IMR-90 (cell line): Measurements from ENCODE around the gene LGALS16. TPM values are rescaled to one million over a fixed set of nuclear protein-coding genes. Genes with fewer than 3 reads are reported as not detected.
"Not testable (repeated sequence)": the region's sequence is repeated elsewhere in the genome, so short reads cannot be mapped to it uniquely, and the experiment has no call there.

Experiments used
- ATAC-seq: fragments of 200-7000 bp; cut with Tn5 transposase; 2 replicates; pipeline ENCODE4 v1.9.1; 2020; ENCODE audit warnings: low read depth, mild to moderate bottlenecking, moderate library complexity
- BruUV-seq: library from RNA; stranded (reverse); fragments of 400-500 nt; replicated peaks from 2 replicates; lab custom pipeline; 2021; lab: Mats Ljungman, UMichigan
- CTCF ChIA-PET: fragments of 300-600 bp; formaldehyde crosslinking; extraction: SDS; loops from one replicate; lab custom pipeline; 2021; ENCODE audit warnings: antibody characterized with exemption; lab: Yijun Ruan, JAX
- POLR2A ChIA-PET: fragments of 300-600 bp; sonication (Branson Sonifier 250); formaldehyde crosslinking; loops from one replicate; lab custom pipeline; 2022; ENCODE audit warnings: antibody characterized with exemption; ENCODE audit not compliant: unreplicated experiment; lab: Charles Lee
- DNase-seq: peaks from one replicate; pipeline ENCODE4 v3.0.0; 2013
- H2AFZ ChIP-seq: replicated peaks from 2 replicates; pipeline ENCODE3; 2013; ENCODE audit warnings: low read length, mild to moderate bottlenecking; ENCODE audit not compliant: poor library complexity
- H2AK5ac ChIP-seq: 2 replicates; pipeline ENCODE4 v1.6.1; 2013; ENCODE audit warnings: low read depth, low read length, inconsistent platforms
- H2AK9ac ChIP-seq: replicated peaks from 2 replicates; pipeline ENCODE3; 2013; ENCODE audit warnings: mild to moderate bottlenecking, low read depth, low read length, moderate library complexity; ENCODE audit not compliant: poor library complexity
- H2BK120ac ChIP-seq: 2 replicates; pipeline ENCODE4 v1.6.1; 2013; ENCODE audit warnings: low read depth, low read length, inconsistent platforms
- H2BK15ac ChIP-seq: 3 replicates; pipeline ENCODE4 v1.6.1; 2013; ENCODE audit warnings: low read depth, low read length, inconsistent platforms
- H2BK20ac ChIP-seq: 2 replicates; pipeline ENCODE4 v1.6.1; 2013; ENCODE audit warnings: low read depth, mild to moderate bottlenecking, inconsistent platforms, low read length, moderate library complexity
- H2BK5ac ChIP-seq: 2 replicates; pipeline ENCODE4 v1.6.1; 2013; ENCODE audit warnings: mild to moderate bottlenecking, low read depth, low read length, inconsistent platforms; ENCODE audit not compliant: poor library complexity, severe bottlenecking
- H3K14ac ChIP-seq: replicated peaks from 2 replicates; pipeline ENCODE4 v1.6.1; 2013; ENCODE audit warnings: low read depth, low read length, inconsistent platforms
- H3K18ac ChIP-seq: 2 replicates; pipeline ENCODE4 v1.6.1; 2013; ENCODE audit warnings: low read depth, low read length, control low read depth
- H3K23ac ChIP-seq: 2 replicates; pipeline ENCODE4 v1.6.1; 2013; ENCODE audit warnings: low read depth, low read length, inconsistent platforms
- H3K27ac ChIP-seq: 2 replicates; pipeline ENCODE4 v1.5.1; 2013; ENCODE audit warnings: mild to moderate bottlenecking, control low read depth, low read length; ENCODE audit not compliant: insufficient read depth
- H3K27me3 ChIP-seq: 2 replicates; pipeline ENCODE4 v1.6.1; 2013; ENCODE audit warnings: low read length; ENCODE audit not compliant: control insufficient read depth, insufficient read depth
- H3K36me3 ChIP-seq: 2 replicates; pipeline ENCODE4 v1.6.1; 2013; ENCODE audit warnings: low read length, mixed read lengths; ENCODE audit not compliant: control insufficient read depth, insufficient read depth
- H3K4ac ChIP-seq: 2 replicates; pipeline ENCODE4 v1.6.1; 2013; ENCODE audit warnings: low read depth, low read length, inconsistent platforms
- H3K4me1 ChIP-seq: 2 replicates; pipeline ENCODE4 v1.6.1; 2013; ENCODE audit warnings: low read length, mixed read lengths; ENCODE audit not compliant: control insufficient read depth, insufficient read depth
- H3K4me2 ChIP-seq: 2 replicates; pipeline ENCODE4 v1.6.1; 2013; ENCODE audit warnings: low read depth, mild to moderate bottlenecking, control low read depth, low read length, moderate library complexity
- H3K4me3 ChIP-seq: 2 replicates; pipeline ENCODE4 v1.5.1; 2013; ENCODE audit warnings: low read depth, mild to moderate bottlenecking, control low read depth, low read length, moderate library complexity; ENCODE audit not compliant: insufficient read depth
- H3K56ac ChIP-seq: 2 replicates; pipeline ENCODE4 v1.6.1; 2013; ENCODE audit warnings: low read length, inconsistent platforms; ENCODE audit not compliant: insufficient read depth; ENCODE audit errors: extremely low read depth
- H3K79me1 ChIP-seq, 2 experiments: 2 replicates each; pipeline ENCODE4 v1.6.1; 2013; ENCODE audit warnings: low read length in 2 of 2, inconsistent platforms in 1 of 2, low read depth in 1 of 2
- H3K9ac ChIP-seq: 2 replicates; pipeline ENCODE4 v1.6.1; 2013; ENCODE audit warnings: low read depth, low read length, control low read depth
- H3K9me1 ChIP-seq: 2 replicates; pipeline ENCODE4 v1.6.1; 2013; ENCODE audit warnings: low read length, inconsistent platforms; ENCODE audit not compliant: insufficient read depth
- H3K9me3 ChIP-seq: 2 replicates; pipeline ENCODE4 v1.6.1; 2013; ENCODE audit warnings: low read length; ENCODE audit not compliant: control insufficient read depth, insufficient read depth
- H4K20me1 ChIP-seq: 2 replicates; pipeline ENCODE4 v1.6.1; 2013; ENCODE audit warnings: low read length, inconsistent platforms; ENCODE audit not compliant: insufficient read depth
- H4K5ac ChIP-seq: 2 replicates; pipeline ENCODE4 v1.6.1; 2013; ENCODE audit warnings: mild to moderate bottlenecking, low read depth, low read length, control low read depth
- H4K8ac ChIP-seq, 2 experiments: 2 replicates each; pipeline ENCODE4 v1.6.1; 2013; ENCODE audit warnings: low read depth in 2 of 2, low read length in 2 of 2, control low read depth in 1 of 2, inconsistent platforms in 1 of 2
- H4K91ac ChIP-seq: 2 replicates; pipeline ENCODE4 v1.6.1; 2013; ENCODE audit warnings: low read depth, low read length, inconsistent platforms; ENCODE audit not compliant: insufficient read depth
- ELK1 ChIP-seq: fragments of 150-350 bp; IDR thresholded peaks from 2 replicates; pipeline ENCODE4 v1.6.1; 2016; ENCODE audit warnings: low read depth, mild to moderate bottlenecking, low read length, moderate library complexity, borderline replicate concordance
- FOS ChIP-seq: fragments of 150-350 bp; IDR thresholded peaks from 2 replicates; pipeline ENCODE4 v1.6.1; 2016; ENCODE audit warnings: low read depth, low read length
- MXI1 ChIP-seq: IDR thresholded peaks from 2 replicates; pipeline ENCODE4 v1.6.1; 2012; ENCODE audit warnings: low read depth, mild to moderate bottlenecking, low read length, moderate library complexity, borderline replicate concordance
- NFE2L2 ChIP-seq: fragments of 150-350 bp; IDR thresholded peaks from 2 replicates; pipeline ENCODE4 v1.6.1; 2016; ENCODE audit warnings: low read depth, mild to moderate bottlenecking, low read length
- WGBS, 2 experiments: methylation state at CpG; one replicate each; pipeline versions ENCODE4 v1.1.5 to v1.1.7; 2013; ENCODE audit warnings: missing lambda C conversion rate in 2 of 2; ENCODE audit not compliant: insufficient read length in 1 of 2; ENCODE audit errors: extremely low coverage in 2 of 2; 5-methylcytosine and 5-hydroxymethylcytosine counted together
- dilution Hi-C: fragments of 300-500 bp; cut with HindIII; formaldehyde crosslinking; loops from one replicate; pipeline ENCODE4 v1.14.3; 2018; ENCODE audit warnings: low sequenced_read_pairs; ENCODE audit not compliant: unreplicated experiment
- in situ Hi-C: fragments of 300-500 bp; cut with MboI; formaldehyde crosslinking; loops from 3 replicates; pipeline ENCODE4 v1.14.3; 2019; ENCODE audit warnings: low sequenced_read_pairs, inconsistent platforms, mixed read lengths
- intact Hi-C: fragments of 100-400 bp; cut with micrococcal nuclease; formaldehyde crosslinking; loops from 2 replicates; pipeline ENCODE4 v1.10.0; 2022
- polyA plus RNA-seq, 3 experiments: library from polyadenylated mRNA; depleted of rRNA; stranded (reverse); fragments of >200 nt; gene quantifications; 2 replicates each; pipeline ENCODE4 v1.2.3, GENCODE V29; 2012; ENCODE audit warnings: low replicate concordance in 1 of 3
- total RNA-seq: library from RNA; depleted of rRNA; stranded (reverse); fragments of >200 nt; gene quantifications from 2 replicates; pipeline ENCODE4 v1.2.3, GENCODE V29; 2012

LGALS16 gene
- total and polyA plus RNA-seq, 2 of the 4 experiments (the other 2 are of a cell fraction): not detected

GRCh38 chr19:39686739-39687138 is 31.0 kb downstream of the LGALS16 start:
- no peak overlapping the region for H4K91ac ChIP-seq
- no peak overlapping the region for H2AK5ac ChIP-seq
- H4K20me1 ChIP-seq: no peaks in the 10 kb centered on the region
- no peak for TF ChIP-seq FOS
- no peak for TF ChIP-seq MXI1
- no peak for TF ChIP-seq ELK1
- no peak for TF ChIP-seq NFE2L2
- H2AFZ ChIP-seq: no peak overlapping the region
- ATAC-seq: no peak
- H4K5ac ChIP-seq: no peak overlapping the region
- in situ Hi-C loops: no loop called here
- no peak overlapping the region for H4K8ac ChIP-seq
- no peaks in the 10 kb centered on the region for H3K27me3 ChIP-seq
- no peak overlapping the region for H2BK20ac ChIP-seq
- H3K18ac ChIP-seq: no peak overlapping the region
- no peak overlapping the region for H3K9ac ChIP-seq
- no peak overlapping the region for H3K56ac ChIP-seq
- DNase-seq: no peak
- ChIA-PET POLR2A (no interaction called here), CTCF (no interaction called here)
- no peak overlapping the region for H3K4ac ChIP-seq
- no peaks in the 10 kb centered on the region for H3K4me1 ChIP-seq
- intact Hi-C loops: no loop called here
- no CpG with 5 or more reads among the region's 3 CpGs for WGBS, 2 experiments
- H3K4me3 ChIP-seq: no peak overlapping the region
- no peak overlapping the region for H2BK5ac ChIP-seq
- no peak overlapping the region for H3K4me2 ChIP-seq
- H3K9me1 ChIP-seq: no peaks in the 10 kb centered on the region
- H3K36me3 ChIP-seq: no peaks in the 10 kb centered on the region
- H3K23ac ChIP-seq: no peak overlapping the region
- no peak overlapping the region for H3K14ac ChIP-seq
- no peaks in the 10 kb centered on the region for H3K79me1 ChIP-seq
- no TSS peak for BruUV-seq
- no peaks in the 10 kb centered on the region for H3K9me3 ChIP-seq
- H2BK15ac ChIP-seq: no peak overlapping the region
- dilution Hi-C loops: no loop called here
- H2BK120ac ChIP-seq: no peak overlapping the region
- no peak overlapping the region for H3K27ac ChIP-seq
- no peak overlapping the region for H2AK9ac ChIP-seq

DNA sequence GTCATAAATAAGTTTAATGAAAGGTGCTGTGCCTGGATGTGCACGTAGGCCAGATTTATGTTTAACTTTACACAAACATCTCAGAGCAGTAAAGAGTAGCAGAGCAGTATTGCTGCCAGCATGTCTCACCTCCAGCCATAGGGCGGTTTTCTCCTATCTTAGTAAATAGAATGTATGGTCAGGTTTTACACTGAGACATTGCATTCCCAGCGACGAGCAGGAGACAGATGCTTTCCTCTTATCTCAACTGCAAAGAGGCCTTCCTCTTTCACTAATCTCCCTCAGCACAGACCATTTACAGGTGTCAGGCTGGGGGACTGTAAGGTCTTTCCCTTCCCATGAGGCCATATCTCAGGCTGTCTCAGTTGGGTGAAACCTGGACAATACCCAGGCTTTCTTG is 32.9 kb downstream of the LGALS16 start:
- in situ Hi-C loops, H3K4me3 ChIP-seq, H2AK5ac ChIP-seq, H3K9ac ChIP-seq, H3K56ac ChIP-seq, H3K4ac ChIP-seq, H3K27ac ChIP-seq, H3K4me2 ChIP-seq, CTCF ChIA-PET, H2AFZ ChIP-seq, H3K9me1 ChIP-seq, H3K18ac ChIP-seq, H3K27me3 ChIP-seq, H4K8ac ChIP-seq, H4K20me1 ChIP-seq, H3K36me3 ChIP-seq, H4K91ac ChIP-seq, H3K23ac ChIP-seq, H3K14ac ChIP-seq, POLR2A ChIA-PET, ATAC-seq, BruUV-seq, H3K79me1 ChIP-seq, intact Hi-C loops, DNase-seq, H2BK5ac ChIP-seq, H3K4me1 ChIP-seq, H2BK20ac ChIP-seq, H4K5ac ChIP-seq, dilution Hi-C loops, H2AK9ac ChIP-seq, H3K9me3 ChIP-seq, H2BK120ac ChIP-seq, H2BK15ac ChIP-seq: not testable (repeated sequence)
- no CpG with 5 or more reads among the region's 4 CpGs for WGBS, 2 experiments
